ENCODE measurements around the gene TNFAIP6.
"Not testable (repeated sequence)": the region's sequence is repeated elsewhere in the genome, so short reads cannot be mapped to it uniquely, and the experiment has no call there.

The TNFAIP6 gene

DNA sequence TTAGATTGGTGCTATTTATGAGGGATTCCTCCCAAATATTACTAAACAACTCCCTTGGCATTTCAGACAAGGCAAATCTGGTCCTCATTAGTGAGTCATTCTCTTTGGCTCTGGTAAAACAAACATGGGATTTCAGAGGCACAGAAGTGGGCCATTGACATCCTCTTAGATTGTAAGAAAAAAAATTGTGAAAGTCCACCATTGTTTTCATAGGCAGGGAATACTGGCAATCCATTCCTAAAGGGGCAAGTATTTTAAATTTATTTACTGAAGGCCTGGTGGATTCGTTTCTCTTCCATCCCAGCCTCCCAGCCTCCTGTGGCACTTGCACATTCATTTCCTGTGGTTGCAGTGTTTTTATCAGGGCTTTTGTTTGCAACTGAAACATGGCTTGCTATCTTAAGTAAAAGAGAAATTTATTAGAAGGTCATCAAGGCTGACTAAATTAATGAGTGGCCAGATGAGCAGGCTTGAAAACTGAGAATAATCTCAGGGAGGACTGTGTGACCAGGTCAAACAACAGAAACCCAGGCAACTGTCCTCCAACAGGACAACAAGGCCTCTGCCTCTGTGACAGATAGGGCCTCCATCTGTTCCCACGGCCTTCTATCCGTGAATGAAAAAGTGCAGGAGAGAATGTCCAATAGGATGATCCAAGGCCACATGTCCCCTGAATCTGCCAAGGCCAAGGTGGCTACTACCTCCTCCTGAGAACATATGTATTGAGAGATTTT, 23.1 kb upstream of the TNFAIP6 start:
- TF ChIP-seq, protein P1, sequence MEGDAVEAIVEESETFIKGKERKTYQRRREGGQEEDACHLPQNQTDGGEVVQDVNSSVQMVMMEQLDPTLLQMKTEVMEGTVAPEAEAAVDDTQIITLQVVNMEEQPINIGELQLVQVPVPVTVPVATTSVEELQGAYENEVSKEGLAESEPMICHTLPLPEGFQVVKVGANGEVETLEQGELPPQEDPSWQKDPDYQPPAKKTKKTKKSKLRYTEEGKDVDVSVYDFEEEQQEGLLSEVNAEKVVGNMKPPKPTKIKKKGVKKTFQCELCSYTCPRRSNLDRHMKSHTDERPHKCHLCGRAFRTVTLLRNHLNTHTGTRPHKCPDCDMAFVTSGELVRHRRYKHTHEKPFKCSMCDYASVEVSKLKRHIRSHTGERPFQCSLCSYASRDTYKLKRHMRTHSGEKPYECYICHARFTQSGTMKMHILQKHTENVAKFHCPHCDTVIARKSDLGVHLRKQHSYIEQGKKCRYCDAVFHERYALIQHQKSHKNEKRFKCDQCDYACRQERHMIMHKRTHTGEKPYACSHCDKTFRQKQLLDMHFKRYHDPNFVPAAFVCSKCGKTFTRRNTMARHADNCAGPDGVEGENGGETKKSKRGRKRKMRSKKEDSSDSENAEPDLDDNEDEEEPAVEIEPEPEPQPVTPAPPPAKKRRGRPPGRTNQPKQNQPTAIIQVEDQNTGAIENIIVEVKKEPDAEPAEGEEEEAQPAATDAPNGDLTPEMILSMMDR (IDR thresholded peaks at IDR 0.05; ENCODE audit: low read length, missing control alignments) = no peak
- H3K4me3 ChIP-seq (replicated peaks; ENCODE audit: low read depth, low read length) = no peak overlapping the region
- DNase-seq (ENCODE audit: low read depth) = peak; percentile 95

GRCh38 chr2:151336863-151337371, 20.5 kb upstream of the TNFAIP6 start:
- TF ChIP-seq, protein P1 (IDR thresholded peaks at IDR 0.05; ENCODE audit: low read length, missing control alignments) = no peak
- no peak overlapping the region for H3K4me3 ChIP-seq (replicated peaks; ENCODE audit: low read depth, low read length)
- DNase-seq (ENCODE audit: low read depth) = no peak

DNA sequence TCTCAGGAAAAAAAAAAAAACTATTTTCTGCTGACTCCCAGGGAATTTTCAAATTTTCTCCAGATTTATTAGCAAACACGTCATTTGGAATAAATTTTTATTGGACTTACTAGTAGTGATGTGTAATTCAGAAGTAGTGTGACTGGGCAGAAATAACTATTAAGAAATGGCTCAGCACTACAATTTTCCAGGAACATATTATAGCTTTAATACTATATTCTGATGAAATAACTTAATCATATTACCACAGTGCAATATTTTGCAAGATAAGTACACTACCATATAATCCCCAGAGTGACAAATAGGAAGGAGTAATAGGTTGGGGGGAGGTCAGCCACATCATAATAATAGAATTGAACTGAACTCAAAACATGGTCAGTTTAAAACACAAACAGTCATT, 19.7 kb upstream of the TNFAIP6 start:
- TF ChIP-seq, protein P1 (IDR thresholded peaks at IDR 0.05; ENCODE audit: low read length, missing control alignments) = no peak
- no peak overlapping the region for H3K4me3 ChIP-seq (replicated peaks; ENCODE audit: low read depth, low read length)
- DNase-seq (ENCODE audit: low read depth) = peak; percentile 68

GRCh38 chr2:151338115-151338514, 19.3 kb upstream of the TNFAIP6 start:
- peak overlapping the region; percentile 3 for H3K4me3 ChIP-seq (replicated peaks; ENCODE audit: low read depth, low read length)
- peak; percentile 68 for DNase-seq (ENCODE audit: low read depth)
- TF ChIP-seq, protein P1 (IDR thresholded peaks at IDR 0.05; ENCODE audit: low read length, missing control alignments) = no peak

DNA sequence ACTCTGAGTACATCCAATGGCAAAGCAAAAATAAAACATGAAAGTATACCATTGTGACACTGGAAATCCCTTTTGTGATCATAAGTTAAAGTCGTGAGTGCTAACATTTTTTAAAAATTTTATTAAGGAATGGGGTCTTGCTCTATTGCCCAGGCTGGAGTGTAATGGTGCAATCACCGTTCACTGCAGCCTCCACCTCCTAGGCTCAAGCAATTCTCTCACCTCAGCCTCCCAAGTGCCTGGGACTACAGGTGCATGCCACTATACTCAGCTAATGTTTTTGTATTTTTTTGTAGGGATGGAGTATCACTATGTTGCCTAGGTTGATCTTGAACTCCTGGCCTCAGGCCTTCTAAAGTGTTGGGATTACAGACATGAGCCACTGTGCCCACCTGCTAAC, 14.3 kb upstream of the TNFAIP6 start:
- H3K4me3 ChIP-seq (replicated peaks; ENCODE audit: low read depth, low read length) = no peak overlapping the region
- TF ChIP-seq, protein P1 (IDR thresholded peaks at IDR 0.05; ENCODE audit: low read length, missing control alignments) = no peak
- DNase-seq (ENCODE audit: low read depth) = no peak

GRCh38 chr2:151344191-151344590, 13.2 kb upstream of the TNFAIP6 start:
- not testable (repeated sequence) for H3K4me3 ChIP-seq (replicated peaks; ENCODE audit: low read depth, low read length); DNase-seq (ENCODE audit: low read depth)

DNA sequence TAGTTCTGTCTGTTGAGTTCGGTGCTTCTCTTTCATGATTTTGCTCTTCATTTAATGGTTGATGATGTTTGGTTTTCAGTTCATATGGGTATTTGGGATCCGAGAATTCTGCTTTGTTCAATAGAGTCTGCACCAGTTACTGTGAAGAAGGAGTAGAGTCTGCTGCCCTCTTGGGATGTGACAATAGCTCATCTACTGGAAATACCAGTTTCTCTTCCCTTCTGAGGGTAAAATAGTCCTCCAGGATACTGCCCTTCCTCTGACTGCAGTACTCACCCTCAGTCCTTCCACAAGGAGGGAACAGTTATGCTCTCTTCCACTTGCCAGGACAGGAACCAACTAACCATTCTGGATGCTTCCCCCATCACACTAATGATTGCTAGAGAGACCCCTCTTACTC, 12.5 kb upstream of the TNFAIP6 start:
- TF ChIP-seq, protein P1 (IDR thresholded peaks at IDR 0.05; ENCODE audit: low read length, missing control alignments) = no peak
- no peak overlapping the region for H3K4me3 ChIP-seq (replicated peaks; ENCODE audit: low read depth, low read length)
- no peak for DNase-seq (ENCODE audit: low read depth)
